Bronchial epithelial cell (primary cell): ENCODE results near the gene RAB33A. TPM values are rescaled to one million over a fixed set of nuclear protein-coding genes. Genes with fewer than 3 reads are reported as not detected.
A peak's percentile ranks its signal among the peaks of the same experiment; 100 is the strongest.

Experiments
- DNase-seq: peaks from one replicate; pipeline ENCODE4 v3.0.0-alpha.2; 2010; ENCODE audit warnings: low read depth
- FAIRE-seq: peaks from 2 replicates; lab custom pipeline; 2011; peaks lifted over from hg19 to GRCh38; lab: Jason Lieb, UNC
- H3K27me3 ChIP-seq: 2 replicates; pipeline ENCODE4 v1.5.1; 2011; ENCODE audit warnings: low read length; ENCODE audit not compliant: control insufficient read depth, insufficient read depth
- H3K36me3 ChIP-seq: 2 replicates; pipeline ENCODE4 v1.5.1; 2011; ENCODE audit warnings: low read length; ENCODE audit not compliant: control insufficient read depth, insufficient read depth
- H3K4me3 ChIP-seq: 2 replicates; pipeline ENCODE4 v1.5.1; 2011; ENCODE audit warnings: mild to moderate bottlenecking, low read depth, low read length, control low read depth
- total RNA-seq: library from RNA; depleted of rRNA; stranded (reverse); fragments of >200 nt; gene quantifications from 2 replicates; pipeline ENCODE4 v1.2.1, GENCODE V29; 2014
- TF ChIP-seq, protein P1 (sequence below): IDR thresholded peaks from 2 replicates; pipeline ENCODE4 v1.5.1; 2011; ENCODE audit warnings: mild to moderate bottlenecking, moderate library complexity, low read length, control low read depth, inconsistent platforms; ENCODE audit not compliant: insufficient read depth, severe bottlenecking

The RAB33A gene
- total RNA-seq, 1 donor from 2014 or later = 0.26 TPM

DNA sequence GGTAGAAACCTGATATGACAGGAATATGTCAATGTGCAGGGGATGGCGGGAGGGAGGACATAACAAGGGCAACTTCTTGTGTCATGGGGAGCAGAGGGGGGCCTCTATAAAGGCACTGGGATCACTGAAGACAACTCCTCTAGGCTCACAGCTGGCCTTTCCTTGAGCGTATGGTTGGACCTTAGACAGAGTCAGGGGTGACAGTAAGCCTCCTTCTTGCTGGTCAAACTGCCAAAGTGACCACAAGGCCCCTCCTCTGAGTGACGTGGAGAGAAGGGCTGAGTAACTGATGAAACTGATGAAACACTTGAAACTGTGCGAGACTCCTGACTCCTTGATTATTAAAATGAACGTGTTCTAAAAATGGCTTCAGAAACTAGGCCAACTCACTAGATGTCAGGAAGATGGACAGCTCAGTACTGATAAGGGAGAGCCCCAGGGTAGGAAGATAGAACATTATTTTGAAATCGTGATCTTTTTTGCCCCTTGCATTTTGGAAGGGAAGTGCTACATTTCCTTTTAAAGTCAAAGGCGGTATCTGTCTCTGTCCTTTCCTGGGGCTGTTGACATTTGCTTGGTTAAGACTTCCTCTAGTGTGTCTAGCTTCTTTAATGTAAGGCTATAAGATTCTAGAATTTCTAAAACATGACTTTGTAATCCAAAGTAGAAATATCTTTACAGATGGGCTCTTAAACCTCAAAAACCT is 1.6 kb downstream of the RAB33A start:
- DNase-seq (no peak), FAIRE-seq (no peak)
- H3K27me3 ChIP-seq = peaks cover 5% of the 10 kb centered on the region
- H3K36me3 ChIP-seq = no peaks in the 10 kb centered on the region
- no peak overlapping the region for H3K4me3 ChIP-seq
- TF ChIP-seq, protein P1, sequence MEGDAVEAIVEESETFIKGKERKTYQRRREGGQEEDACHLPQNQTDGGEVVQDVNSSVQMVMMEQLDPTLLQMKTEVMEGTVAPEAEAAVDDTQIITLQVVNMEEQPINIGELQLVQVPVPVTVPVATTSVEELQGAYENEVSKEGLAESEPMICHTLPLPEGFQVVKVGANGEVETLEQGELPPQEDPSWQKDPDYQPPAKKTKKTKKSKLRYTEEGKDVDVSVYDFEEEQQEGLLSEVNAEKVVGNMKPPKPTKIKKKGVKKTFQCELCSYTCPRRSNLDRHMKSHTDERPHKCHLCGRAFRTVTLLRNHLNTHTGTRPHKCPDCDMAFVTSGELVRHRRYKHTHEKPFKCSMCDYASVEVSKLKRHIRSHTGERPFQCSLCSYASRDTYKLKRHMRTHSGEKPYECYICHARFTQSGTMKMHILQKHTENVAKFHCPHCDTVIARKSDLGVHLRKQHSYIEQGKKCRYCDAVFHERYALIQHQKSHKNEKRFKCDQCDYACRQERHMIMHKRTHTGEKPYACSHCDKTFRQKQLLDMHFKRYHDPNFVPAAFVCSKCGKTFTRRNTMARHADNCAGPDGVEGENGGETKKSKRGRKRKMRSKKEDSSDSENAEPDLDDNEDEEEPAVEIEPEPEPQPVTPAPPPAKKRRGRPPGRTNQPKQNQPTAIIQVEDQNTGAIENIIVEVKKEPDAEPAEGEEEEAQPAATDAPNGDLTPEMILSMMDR = no peak

DNA sequence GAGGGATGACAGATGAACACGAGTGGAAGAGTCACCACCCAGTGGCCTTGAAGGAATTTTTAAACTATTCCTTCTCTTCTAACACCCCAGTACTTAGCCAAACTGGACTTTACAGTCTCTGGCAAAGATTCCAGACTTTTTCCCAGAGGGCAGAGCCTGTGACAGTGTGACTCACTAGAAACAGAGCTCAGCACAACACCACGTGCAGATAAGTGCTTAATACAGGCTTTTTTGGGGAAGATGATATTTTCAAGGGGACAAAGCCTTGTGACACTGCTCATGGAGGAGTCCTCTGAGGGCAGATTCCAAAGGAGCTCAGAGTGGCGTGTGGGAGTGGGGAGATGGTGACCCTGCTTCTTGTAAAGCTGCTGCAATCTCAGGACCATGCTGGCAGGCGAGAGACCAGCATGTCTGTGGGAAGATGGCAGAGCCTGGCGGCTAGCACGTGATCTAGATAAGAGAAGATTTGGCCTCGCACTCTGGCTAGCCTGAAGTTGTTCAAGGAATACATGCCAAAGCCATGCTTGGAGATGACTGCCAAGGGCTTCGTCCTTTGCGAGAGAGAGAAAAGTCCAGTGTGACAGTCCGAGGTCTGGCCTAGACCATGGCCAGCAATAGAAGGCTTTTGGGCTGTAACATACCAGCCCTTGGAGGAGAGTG is 2.4 kb downstream of the RAB33A start:
- TF ChIP-seq, protein P1 = no peak
- DNase-seq (peak; percentile 25), FAIRE-seq (peak; percentile 55)
- Histone ChIP-seq H3K27me3 (peaks cover 5% of the 10 kb centered on the region), H3K4me3 (no peak overlapping the region), H3K36me3 (no peaks in the 10 kb centered on the region)

DNA sequence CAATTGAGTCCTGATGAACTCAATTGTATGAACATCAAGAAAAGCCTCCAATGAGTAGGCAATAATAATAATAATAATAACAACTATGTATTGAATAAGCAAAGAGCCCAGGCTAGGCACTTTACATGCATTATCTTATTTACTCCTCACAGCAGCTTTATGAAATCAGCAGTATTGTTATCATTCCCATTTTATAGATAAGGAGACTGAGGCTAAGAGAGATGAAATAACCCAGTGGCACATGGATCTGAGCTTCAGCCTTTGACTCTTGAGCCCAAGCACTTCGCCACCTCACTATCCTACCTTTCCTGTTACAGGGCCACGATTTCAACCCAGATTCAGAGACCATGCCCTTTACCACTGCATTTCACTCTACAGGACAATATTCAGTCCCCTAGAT is 3.2 kb downstream of the RAB33A start:
- H3K36me3 ChIP-seq = no peaks in the 10 kb centered on the region
- DNase-seq = no peak
- peaks cover 5% of the 10 kb centered on the region for H3K27me3 ChIP-seq
- H3K4me3 ChIP-seq = no peak overlapping the region
- no peak for FAIRE-seq
- TF ChIP-seq, protein P1 = no peak

DNA sequence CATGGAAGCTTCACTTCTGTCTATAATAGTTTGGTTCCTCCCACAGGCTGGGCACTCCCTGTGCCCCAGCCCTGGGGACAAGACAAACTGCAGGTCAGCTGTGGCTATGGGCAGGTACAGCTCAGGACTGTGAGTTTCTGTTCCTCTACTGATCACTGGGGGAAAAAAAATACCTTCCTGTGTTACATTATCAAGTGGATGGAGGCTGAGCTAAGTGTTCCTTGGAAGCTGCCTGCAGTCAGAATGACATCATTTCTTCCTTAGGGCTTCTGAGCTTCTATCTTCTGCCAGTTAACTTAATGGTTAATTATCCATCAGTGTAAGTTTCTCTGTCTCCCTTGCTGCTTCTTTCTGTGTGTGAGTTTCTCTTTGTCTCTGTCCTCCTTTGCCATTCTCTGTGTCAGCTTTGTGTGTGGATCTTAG is 4.6 kb downstream of the RAB33A start:
- Histone ChIP-seq H3K4me3 (no peak overlapping the region), H3K27me3 (peaks cover 5% of the 10 kb centered on the region), H3K36me3 (no peaks in the 10 kb centered on the region)
- DNase-seq (peak; percentile 15), FAIRE-seq (no peak)
- TF ChIP-seq, protein P1 = no peak

DNA sequence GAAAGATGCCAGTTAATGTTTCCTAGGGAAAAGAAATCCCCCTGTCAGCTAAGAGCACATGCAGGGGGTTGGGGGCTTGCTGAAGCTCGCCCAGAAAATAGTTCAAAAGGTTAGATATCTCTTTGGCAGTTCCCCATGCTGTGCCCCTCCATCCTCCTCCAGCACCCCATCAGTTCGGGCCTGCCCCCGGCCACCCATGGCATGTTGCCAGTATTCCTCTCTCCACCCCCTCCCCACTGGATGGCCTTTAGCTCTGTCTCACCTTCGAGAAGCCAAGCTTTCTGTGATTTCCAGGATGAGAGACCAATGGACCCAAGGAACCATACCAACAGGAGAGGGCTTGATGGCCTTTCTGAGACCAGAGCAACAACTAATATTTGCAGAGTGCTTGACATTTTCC is 5.2 kb downstream of the RAB33A start:
- Histone ChIP-seq H3K4me3 (no peak overlapping the region), H3K27me3 (peaks cover 3% of the 10 kb centered on the region), H3K36me3 (no peaks in the 10 kb centered on the region)
- FAIRE-seq (no peak), DNase-seq (no peak)
- TF ChIP-seq, protein P1 = no peak
